ENCODE results near the gene CYBC1. TPM values are rescaled to one million over a fixed set of nuclear protein-coding genes. Genes with fewer than 3 reads are reported as not detected.

The CYBC1 gene
- total and polyA plus RNA-seq, 3 donors from 2014 or later, result 46.3 to 88.2 (median 61.1) TPM

DNA sequence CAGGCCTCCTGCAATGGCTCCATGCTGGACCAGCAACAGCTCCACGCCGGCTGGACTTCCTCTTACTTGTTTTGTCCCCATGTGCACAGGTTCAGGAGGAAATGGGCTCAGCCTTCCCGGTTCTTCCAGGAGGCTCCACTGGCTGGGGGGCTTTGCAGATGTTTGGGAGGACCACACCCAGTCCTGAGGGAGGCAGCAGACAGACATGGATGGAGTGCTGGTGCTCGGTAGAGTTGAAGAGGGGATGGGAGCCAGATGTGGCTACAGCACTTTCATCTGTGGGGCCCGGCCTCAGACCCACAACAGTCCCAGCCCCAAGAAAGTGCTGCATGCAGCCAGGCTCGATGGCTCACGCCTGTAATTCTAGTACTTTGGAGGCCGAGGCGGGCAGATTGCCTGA, 29.8 kb upstream of the CYBC1 start:
- Histone ChIP-seq H3K36me3 (ENCODE audit: low read depth, missing control alignments) (no peaks in the 10 kb centered on the region), H3K9me3 (no peaks in the 10 kb centered on the region), H3K27ac (no peak overlapping the region), H3K4me3 (no peak overlapping the region), H3K4me1 (no peaks in the 10 kb centered on the region), H3K27me3 (no peaks in the 10 kb centered on the region)
- intact Hi-C loops (cut with DNase I; ENCODE audit: low total_unique reads), result no loop called here
- no peak for DNase-seq
- 82 to 84% methylated on average over 9 of the region's 9 CpGs for WGBS, 2 donors
- no peak for TF ChIP-seq POLR2A (IDR thresholded peaks at IDR 0.05)
- TF ChIP-seq, protein P1, sequence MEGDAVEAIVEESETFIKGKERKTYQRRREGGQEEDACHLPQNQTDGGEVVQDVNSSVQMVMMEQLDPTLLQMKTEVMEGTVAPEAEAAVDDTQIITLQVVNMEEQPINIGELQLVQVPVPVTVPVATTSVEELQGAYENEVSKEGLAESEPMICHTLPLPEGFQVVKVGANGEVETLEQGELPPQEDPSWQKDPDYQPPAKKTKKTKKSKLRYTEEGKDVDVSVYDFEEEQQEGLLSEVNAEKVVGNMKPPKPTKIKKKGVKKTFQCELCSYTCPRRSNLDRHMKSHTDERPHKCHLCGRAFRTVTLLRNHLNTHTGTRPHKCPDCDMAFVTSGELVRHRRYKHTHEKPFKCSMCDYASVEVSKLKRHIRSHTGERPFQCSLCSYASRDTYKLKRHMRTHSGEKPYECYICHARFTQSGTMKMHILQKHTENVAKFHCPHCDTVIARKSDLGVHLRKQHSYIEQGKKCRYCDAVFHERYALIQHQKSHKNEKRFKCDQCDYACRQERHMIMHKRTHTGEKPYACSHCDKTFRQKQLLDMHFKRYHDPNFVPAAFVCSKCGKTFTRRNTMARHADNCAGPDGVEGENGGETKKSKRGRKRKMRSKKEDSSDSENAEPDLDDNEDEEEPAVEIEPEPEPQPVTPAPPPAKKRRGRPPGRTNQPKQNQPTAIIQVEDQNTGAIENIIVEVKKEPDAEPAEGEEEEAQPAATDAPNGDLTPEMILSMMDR (IDR thresholded peaks at IDR 0.05), result no peak

DNA sequence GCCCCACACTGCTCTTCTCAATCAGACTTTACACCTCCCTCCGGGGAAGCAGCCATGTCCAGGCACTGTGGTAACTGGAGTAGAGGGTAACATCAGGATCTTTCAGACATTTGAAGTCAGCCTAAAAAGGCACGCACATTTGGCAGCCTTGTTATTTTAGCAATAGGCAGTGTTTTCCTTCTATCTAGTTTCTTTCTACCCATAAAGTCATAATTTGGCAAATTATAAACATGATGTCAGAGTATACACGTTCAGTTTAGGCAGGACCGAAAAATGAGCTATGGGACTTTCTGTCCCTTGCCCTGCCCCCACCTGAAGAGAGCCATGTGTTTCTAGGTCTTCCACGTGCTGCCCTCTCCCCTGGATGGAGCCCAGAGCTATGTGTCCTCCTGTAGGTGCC, 29.1 kb upstream of the CYBC1 start:
- Histone ChIP-seq H3K27me3 (no peaks in the 10 kb centered on the region), H3K9me3 (no peaks in the 10 kb centered on the region), H3K4me1 (no peaks in the 10 kb centered on the region), H3K27ac (no peak overlapping the region), H3K36me3 (ENCODE audit: low read depth, missing control alignments) (no peaks in the 10 kb centered on the region), H3K4me3 (no peak overlapping the region)
- no peak for DNase-seq
- TF ChIP-seq, protein P1 (IDR thresholded peaks at IDR 0.05), result no peak
- no peak for TF ChIP-seq POLR2A (IDR thresholded peaks at IDR 0.05)
- intact Hi-C loops (cut with DNase I; ENCODE audit: low total_unique reads), result no loop called here
- 79 to 86% methylated on average over 5 of the region's 5 CpGs for WGBS, 2 donors

DNA sequence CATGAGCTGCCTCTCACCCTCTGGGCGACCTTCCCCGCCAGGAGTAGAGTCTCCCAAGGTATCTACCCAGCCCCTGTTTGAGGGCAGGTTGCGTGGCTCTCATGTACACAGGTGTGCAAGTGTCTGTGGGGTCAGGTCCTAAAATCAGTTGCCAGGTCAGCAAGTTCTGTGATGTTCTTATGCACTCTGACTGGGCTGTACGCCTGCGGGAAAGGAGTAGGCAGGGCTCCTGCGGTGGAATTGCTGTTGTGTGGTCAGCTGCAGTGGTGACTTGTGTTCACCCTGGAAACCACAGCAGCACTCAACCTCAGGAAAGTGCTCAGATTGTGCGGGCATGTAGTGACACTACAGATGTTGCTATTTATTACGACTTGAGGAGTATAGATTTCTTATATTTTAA, 27.4 kb upstream of the CYBC1 start:
- H3K27ac ChIP-seq, result no peak overlapping the region
- no peaks in the 10 kb centered on the region for H3K36me3 ChIP-seq (ENCODE audit: low read depth, missing control alignments)
- no peaks in the 10 kb centered on the region for H3K27me3 ChIP-seq
- intact Hi-C loops (cut with DNase I; ENCODE audit: low total_unique reads), result no loop called here
- TF ChIP-seq, protein P1 (IDR thresholded peaks at IDR 0.05), result no peak
- no peak for TF ChIP-seq POLR2A (IDR thresholded peaks at IDR 0.05)
- no peak for DNase-seq
- no peak overlapping the region for H3K4me3 ChIP-seq
- H3K4me1 ChIP-seq, result no peaks in the 10 kb centered on the region
- 92 to 96% methylated on average over 8 of the region's 8 CpGs for WGBS, 2 donors
- H3K9me3 ChIP-seq, result no peaks in the 10 kb centered on the region

DNA sequence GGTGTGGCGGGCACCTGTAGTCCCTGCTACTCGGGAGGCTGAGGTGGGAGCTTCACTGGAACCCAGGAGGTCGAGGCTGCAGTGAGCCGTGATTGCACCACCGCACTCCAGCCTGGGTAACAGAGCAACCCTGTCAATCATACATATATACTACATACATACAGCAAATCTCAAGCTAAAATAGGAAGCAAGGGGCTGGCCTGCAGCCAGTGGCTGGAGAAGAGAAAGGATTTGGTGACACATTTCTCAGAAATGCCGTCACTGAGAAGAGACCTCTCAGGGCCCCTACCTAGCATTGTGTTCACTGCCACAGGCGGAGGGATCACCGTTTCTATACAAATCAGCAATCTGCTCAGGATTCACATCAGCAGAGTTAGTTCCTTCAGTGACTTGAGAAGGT, 24.9 kb upstream of the CYBC1 start:
- H3K27me3 ChIP-seq, result no peaks in the 10 kb centered on the region
- H3K36me3 ChIP-seq (ENCODE audit: low read depth, missing control alignments), result no peaks in the 10 kb centered on the region
- H3K4me3 ChIP-seq, result no peak overlapping the region
- intact Hi-C loops (cut with DNase I; ENCODE audit: low total_unique reads), result no loop called here
- no peak overlapping the region for H3K27ac ChIP-seq
- WGBS, 2 donors, result 89 to 93% methylated on average over 8 of the region's 8 CpGs
- TF ChIP-seq POLR2A (IDR thresholded peaks at IDR 0.05), result no peak
- TF ChIP-seq, protein P1 (IDR thresholded peaks at IDR 0.05), result no peak
- DNase-seq, result no peak
- H3K4me1 ChIP-seq, result no peaks in the 10 kb centered on the region
- H3K9me3 ChIP-seq, result no peaks in the 10 kb centered on the region

DNA sequence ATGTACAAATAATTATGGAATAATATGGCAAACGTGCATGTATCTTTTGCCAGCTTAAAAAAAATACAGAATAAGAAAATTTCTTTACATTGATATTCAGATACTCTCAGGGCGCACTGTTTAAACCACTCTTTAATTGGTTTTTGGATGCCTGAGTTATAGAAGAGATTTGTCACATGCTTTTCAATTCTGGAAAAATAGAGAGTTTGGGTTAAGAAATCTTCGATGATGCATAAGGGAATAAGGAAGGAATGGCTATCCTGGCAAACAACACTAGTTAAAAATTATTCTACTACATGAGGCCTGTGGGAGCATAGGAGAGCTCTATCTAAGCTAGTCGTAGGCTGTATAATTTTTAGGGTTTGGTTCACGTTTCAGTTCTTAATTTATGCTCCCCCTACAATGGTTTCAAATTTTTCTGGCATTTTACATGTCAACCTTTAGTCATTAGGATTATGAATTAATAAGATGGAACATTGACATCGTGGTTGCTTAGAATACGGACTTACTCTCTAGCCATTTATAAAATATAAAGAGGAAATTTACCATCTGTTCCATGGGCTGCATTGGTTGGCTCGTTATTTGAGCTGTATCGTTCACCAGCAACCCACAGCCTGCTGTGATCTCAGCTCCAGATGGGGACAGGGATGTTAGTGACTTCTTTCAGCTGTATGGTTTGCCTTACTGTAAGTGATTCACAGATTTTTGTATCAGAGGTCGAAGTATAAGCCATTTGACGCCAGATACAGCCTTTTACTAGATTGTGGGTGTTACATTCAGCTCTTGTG, 23.9 kb upstream of the CYBC1 start:
- 87% methylated on average over 11 of the region's 11 CpGs for WGBS, 2 donors
- Histone ChIP-seq H3K9me3 (no peaks in the 10 kb centered on the region), H3K4me3 (no peak overlapping the region), H3K36me3 (ENCODE audit: low read depth, missing control alignments) (no peaks in the 10 kb centered on the region), H3K27ac (no peak overlapping the region), H3K4me1 (no peaks in the 10 kb centered on the region), H3K27me3 (no peaks in the 10 kb centered on the region)
- intact Hi-C loops (cut with DNase I; ENCODE audit: low total_unique reads), result no loop called here
- no peak for DNase-seq
- TF ChIP-seq, protein P1 (IDR thresholded peaks at IDR 0.05), result no peak
- no peak for TF ChIP-seq POLR2A (IDR thresholded peaks at IDR 0.05)

Measured in testis (tissue), 3 donors.